NCI-H2227 (cell line): ENCODE results near the gene TMOD3.
"Not testable (repeated sequence)": the region's sequence is repeated elsewhere in the genome, so short reads cannot be mapped to it uniquely, and the experiment has no call there.

ENCODE experiments used
- DNase-seq: peaks from one replicate; lab custom pipeline; 2025; ENCODE audit not compliant: unreplicated experiment; lab: John Stamatoyannopoulos, UW

The TMOD3 gene

GRCh38 chr15:51829376-51830275 lies at the start of gene TMOD3:
TSS of gene TMOD3 (plus strand) at chr15:51829653. CDS start at chr15:51862885, 33,232 bp downstream.
- DNase-seq = peak; percentile 89

- no peak for DNase-seq
These were observed 48.8 kb upstream of the TMOD3 start for GRCh38 chr15:51780636-51781035.

GRCh38 chr15:51781506-51781905 lies 47.9 kb upstream of the TMOD3 start:
- DNase-seq = no peak

- no peak for DNase-seq
These were observed 47.0 kb upstream of the TMOD3 start for GRCh38 chr15:51782357-51782896.

GRCh38 chr15:51783967-51784366 lies 45.5 kb upstream of the TMOD3 start:
- no peak for DNase-seq

GRCh38 chr15:51787130-51787529 lies 42.3 kb upstream of the TMOD3 start:
- not testable (repeated sequence) for DNase-seq

GRCh38 chr15:51792474-51792873 lies 37.0 kb upstream of the TMOD3 start:
- not testable (repeated sequence) for DNase-seq

- no peak for DNase-seq
These were observed 35.7 kb upstream of the TMOD3 start for GRCh38 chr15:51793521-51794305.

- DNase-seq = no peak
These were observed 32.5 kb upstream of the TMOD3 start for GRCh38 chr15:51796847-51797401.

- DNase-seq = no peak
These were observed 31.2 kb upstream of the TMOD3 start for GRCh38 chr15:51798281-51798680.

- DNase-seq = no peak
These were observed 29.9 kb upstream of the TMOD3 start for GRCh38 chr15:51799282-51800252.

GRCh38 chr15:51801391-51801835 lies 28.0 kb upstream of the TMOD3 start:
- peak; percentile 10 for DNase-seq

GRCh38 chr15:51802593-51802992 lies 26.9 kb upstream of the TMOD3 start:
- no peak for DNase-seq

GRCh38 chr15:51803965-51804364 lies 25.5 kb upstream of the TMOD3 start:
- DNase-seq = no peak

- DNase-seq = no peak
These were observed 23.3 kb upstream of the TMOD3 start for GRCh38 chr15:51806123-51806522.

GRCh38 chr15:51809457-51809856 lies 20.0 kb upstream of the TMOD3 start:
- DNase-seq = no peak

- no peak for DNase-seq
These were observed 16.9 kb upstream of the TMOD3 start for GRCh38 chr15:51812598-51812997.

- no peak for DNase-seq
These were observed 14.8 kb upstream of the TMOD3 start for GRCh38 chr15:51814606-51815005.

GRCh38 chr15:51816611-51817010 lies 12.8 kb upstream of the TMOD3 start:
- no peak for DNase-seq

- DNase-seq = no peak
These were observed 11.3 kb upstream of the TMOD3 start for GRCh38 chr15:51818150-51818549.
